ENCODE data around the gene B4GALT2. TPM values are rescaled to one million over a fixed set of nuclear protein-coding genes. Genes with fewer than 3 reads are reported as not detected.

B4GALT2 gene
- total and polyA plus RNA-seq, 9 of the 15 experiments (the other 6 are each of a cell fraction or from before 2014, with no cell fraction given): 1.3 to 86.8 (median 43.8) TPM

DNA sequence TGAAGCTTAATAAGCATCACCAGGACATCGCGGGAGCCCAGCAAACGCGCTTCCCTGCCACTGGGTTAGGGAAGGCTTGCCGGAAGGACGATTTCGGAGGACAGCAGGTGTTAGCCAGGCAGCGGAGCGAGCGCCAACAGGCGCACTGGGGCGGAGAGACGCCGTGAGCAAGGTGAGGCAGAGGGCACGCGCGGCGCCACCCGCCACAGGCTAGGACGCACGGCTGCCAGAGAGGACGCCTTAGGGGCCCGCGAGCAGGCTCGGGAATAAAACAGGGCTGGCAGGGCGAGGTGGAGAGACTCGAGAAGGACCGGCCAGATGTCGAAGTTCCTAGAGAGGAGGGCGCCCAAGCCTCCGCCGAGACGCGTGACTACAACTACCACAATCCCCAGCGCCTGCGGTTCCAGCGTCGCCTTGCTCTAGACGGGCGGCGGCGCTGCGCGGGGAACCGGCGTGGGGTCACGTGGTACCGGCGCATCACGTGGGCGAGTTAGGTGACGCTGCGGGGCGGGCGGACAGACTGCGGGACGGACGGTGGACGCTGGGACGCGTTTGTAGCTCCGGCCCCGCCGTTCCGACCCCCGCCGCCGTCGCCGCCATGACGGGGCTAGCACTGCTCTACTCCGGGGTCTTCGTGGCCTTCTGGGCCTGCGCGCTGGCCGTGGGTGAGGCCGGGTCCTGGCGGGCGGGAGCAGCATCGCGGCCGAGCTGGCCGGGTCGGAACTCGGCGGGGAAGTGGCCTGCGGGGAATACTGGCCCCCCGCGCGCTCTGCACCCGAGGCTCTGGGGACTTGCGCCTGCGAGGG, 4.4 kb upstream of the B4GALT2 start, which contains the start of gene ATP6V0B (continued):
- TF ChIP-seq TCF15 (CRISPR knock-in tag; IDR thresholded peaks at IDR 0.05) (0 out of 2 replicates have a peak, but pooled peaks have one; percentile 36), SMARCE1 (IDR thresholded peaks at IDR 0.05) (no peak), ZBTB8A (IDR thresholded peaks at IDR 0.05; ENCODE audit: partially characterized antibody) (no peak), NCOA6 (IDR thresholded peaks at IDR 0.05) (no peak; the same call in 1 of the 2 replicates), POLR2AphosphoS5 (IDR thresholded peaks at IDR 0.05; ENCODE audit: control insufficient read depth, insufficient read depth, low read depth, low read length) (peak; percentile 62), BMI1 (IDR thresholded peaks at IDR 0.05; ENCODE audit: low read length) (no peak), RFX1 (IDR thresholded peaks at IDR 0.05) (no peak), MYBL2 (IDR thresholded peaks at IDR 0.05; ENCODE audit: low read depth) (no peak), MYBL2 (CRISPR knock-in tag; IDR thresholded peaks at IDR 0.05; ENCODE audit: borderline replicate concordance) (no peak), CREB5 (CRISPR knock-in tag; IDR thresholded peaks at IDR 0.05) (no peak), GABPA (tag; conservative IDR thresholded peaks at IDR 0.05; ENCODE audit: low read depth) (peak; percentile 72), STAT5A (IDR thresholded peaks at IDR 0.05; ENCODE audit: borderline replicate concordance, low read length) (no peak; the same call in 1 of the 2 replicates), SMAD1 (IDR thresholded peaks at IDR 0.05; ENCODE audit: low read depth, low read length, partially characterized antibody) (no peak)
- TF ChIP-seq, protein P1, sequence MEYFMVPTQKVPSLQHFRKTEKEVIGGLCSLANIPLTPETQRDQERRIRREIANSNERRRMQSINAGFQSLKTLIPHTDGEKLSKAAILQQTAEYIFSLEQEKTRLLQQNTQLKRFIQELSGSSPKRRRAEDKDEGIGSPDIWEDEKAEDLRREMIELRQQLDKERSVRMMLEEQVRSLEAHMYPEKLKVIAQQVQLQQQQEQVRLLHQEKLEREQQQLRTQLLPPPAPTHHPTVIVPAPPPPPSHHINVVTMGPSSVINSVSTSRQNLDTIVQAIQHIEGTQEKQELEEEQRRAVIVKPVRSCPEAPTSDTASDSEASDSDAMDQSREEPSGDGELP (CRISPR knock-in tag; IDR thresholded peaks at IDR 0.05; ENCODE audit: borderline replicate concordance): peak; percentile 87
- TF ChIP-seq, protein P2, sequence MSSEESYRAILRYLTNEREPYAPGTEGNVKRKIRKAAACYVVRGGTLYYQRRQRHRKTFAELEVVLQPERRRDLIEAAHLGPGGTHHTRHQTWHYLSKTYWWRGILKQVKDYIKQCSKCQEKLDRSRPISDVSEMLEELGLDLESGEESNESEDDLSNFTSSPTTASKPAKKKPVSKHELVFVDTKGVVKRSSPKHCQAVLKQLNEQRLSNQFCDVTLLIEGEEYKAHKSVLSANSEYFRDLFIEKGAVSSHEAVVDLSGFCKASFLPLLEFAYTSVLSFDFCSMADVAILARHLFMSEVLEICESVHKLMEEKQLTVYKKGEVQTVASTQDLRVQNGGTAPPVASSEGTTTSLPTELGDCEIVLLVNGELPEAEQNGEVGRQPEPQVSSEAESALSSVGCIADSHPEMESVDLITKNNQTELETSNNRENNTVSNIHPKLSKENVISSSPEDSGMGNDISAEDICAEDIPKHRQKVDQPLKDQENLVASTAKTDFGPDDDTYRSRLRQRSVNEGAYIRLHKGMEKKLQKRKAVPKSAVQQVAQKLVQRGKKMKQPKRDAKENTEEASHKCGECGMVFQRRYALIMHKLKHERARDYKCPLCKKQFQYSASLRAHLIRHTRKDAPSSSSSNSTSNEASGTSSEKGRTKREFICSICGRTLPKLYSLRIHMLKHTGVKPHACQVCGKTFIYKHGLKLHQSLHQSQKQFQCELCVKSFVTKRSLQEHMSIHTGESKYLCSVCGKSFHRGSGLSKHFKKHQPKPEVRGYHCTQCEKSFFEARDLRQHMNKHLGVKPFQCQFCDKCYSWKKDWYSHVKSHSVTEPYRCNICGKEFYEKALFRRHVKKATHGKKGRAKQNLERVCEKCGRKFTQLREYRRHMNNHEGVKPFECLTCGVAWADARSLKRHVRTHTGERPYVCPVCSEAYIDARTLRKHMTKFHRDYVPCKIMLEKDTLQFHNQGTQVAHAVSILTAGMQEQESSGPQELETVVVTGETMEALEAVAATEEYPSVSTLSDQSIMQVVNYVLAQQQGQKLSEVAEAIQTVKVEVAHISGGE (CRISPR knock-in tag; IDR thresholded peaks at IDR 0.05): peak in 2 of 3 experiments; percentile 6 to 93; a peak in 3 of 6 replicates
- TF ChIP-seq, protein P3, sequence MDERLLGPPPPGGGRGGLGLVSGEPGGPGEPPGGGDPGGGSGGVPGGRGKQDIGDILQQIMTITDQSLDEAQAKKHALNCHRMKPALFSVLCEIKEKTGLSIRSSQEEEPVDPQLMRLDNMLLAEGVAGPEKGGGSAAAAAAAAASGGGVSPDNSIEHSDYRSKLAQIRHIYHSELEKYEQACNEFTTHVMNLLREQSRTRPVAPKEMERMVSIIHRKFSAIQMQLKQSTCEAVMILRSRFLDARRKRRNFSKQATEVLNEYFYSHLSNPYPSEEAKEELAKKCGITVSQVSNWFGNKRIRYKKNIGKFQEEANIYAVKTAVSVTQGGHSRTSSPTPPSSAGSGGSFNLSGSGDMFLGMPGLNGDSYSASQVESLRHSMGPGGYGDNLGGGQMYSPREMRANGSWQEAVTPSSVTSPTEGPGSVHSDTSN (CRISPR knock-in tag; IDR thresholded peaks at IDR 0.05; ENCODE audit: low read depth): no peak
- TF ChIP-seq, protein P3 (tag; conservative IDR thresholded peaks at IDR 0.05; ENCODE audit: low read depth): no peak

Data from K562 (cell line).